ENCODE data around the gene PRDX6. TPM values are rescaled to one million over a fixed set of nuclear protein-coding genes. Genes with fewer than 3 reads are reported as not detected.
"Not testable (repeated sequence)": the region's sequence is repeated elsewhere in the genome, so short reads cannot be mapped to it uniquely, and the experiment has no call there.

PRDX6 gene
- total and polyA plus RNA-seq, 2 donors: 88.1 to 297 TPM

GRCh38 chr1:173508541-173508940 lies 31.4 kb downstream of the PRDX6 start:
- H3K4me3 ChIP-seq (ENCODE audit: low read length in 2 of 2): no peak overlapping the region
- H3K9me3 ChIP-seq (ENCODE audit: control insufficient read depth in 2 of 2, insufficient read depth in 1 of 2, low read length in 1 of 2): no peaks in the 10 kb centered on the region
- H3K27ac ChIP-seq (ENCODE audit: low read depth in 1 of 2, low read length in 1 of 2): no peak overlapping the region
- H3K4me1 ChIP-seq (ENCODE audit: control insufficient read depth in 2 of 2, insufficient read depth in 2 of 2, low read length in 2 of 2): no peaks in the 10 kb centered on the region
- no peak for DNase-seq (ENCODE audit: low read depth in 6 of 9, low spot score in 9 of 9)
- no peaks in the 10 kb centered on the region for H3K36me3 ChIP-seq (ENCODE audit: control insufficient read depth in 2 of 2, insufficient read depth in 2 of 2, low read length in 1 of 2)
- no peaks in the 10 kb centered on the region for H3K27me3 ChIP-seq (ENCODE audit: control insufficient read depth in 2 of 2, insufficient read depth in 1 of 2, low read length in 1 of 2)
- 99% methylated on average over 2 of the region's 2 CpGs for WGBS

DNA sequence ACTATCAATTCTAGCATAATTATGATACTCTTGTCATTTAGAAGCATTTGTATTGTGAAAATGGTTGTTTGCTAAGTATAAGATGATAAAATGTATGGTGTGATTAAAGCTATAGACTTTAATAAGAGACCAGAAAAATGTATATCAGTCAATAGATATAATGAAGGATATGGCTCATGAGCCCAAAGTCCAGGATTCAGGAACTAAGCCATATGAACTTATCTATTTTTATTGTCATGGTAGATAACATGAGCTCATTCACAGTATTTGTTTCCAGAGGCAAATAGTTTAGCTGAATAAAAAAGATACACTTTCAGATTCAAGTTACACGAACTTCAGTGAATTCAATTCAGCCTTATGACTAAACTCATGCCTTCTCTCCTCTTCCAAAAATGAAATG lies 32.7 kb downstream of the PRDX6 start:
- 90% methylated on average over 1 of the region's 1 CpG for WGBS
- Histone ChIP-seq H3K9me3 (ENCODE audit: control insufficient read depth in 2 of 2, insufficient read depth in 1 of 2, low read length in 1 of 2) (no peaks in the 10 kb centered on the region), H3K27me3 (ENCODE audit: control insufficient read depth in 2 of 2, insufficient read depth in 1 of 2, low read length in 1 of 2) (no peaks in the 10 kb centered on the region), H3K27ac (ENCODE audit: low read depth in 1 of 2, low read length in 1 of 2) (no peak overlapping the region), H3K36me3 (ENCODE audit: control insufficient read depth in 2 of 2, insufficient read depth in 2 of 2, low read length in 1 of 2) (no peaks in the 10 kb centered on the region), H3K4me3 (ENCODE audit: low read length in 2 of 2) (no peak overlapping the region), H3K4me1 (ENCODE audit: control insufficient read depth in 2 of 2, insufficient read depth in 2 of 2, low read length in 2 of 2) (no peaks in the 10 kb centered on the region)
- no peak for DNase-seq (ENCODE audit: low read depth in 6 of 9, low spot score in 9 of 9)

GRCh38 chr1:173514503-173514902 lies 37.4 kb downstream of the PRDX6 start:
- H3K27ac ChIP-seq (ENCODE audit: low read depth in 1 of 2, low read length in 1 of 2); H3K9me3 ChIP-seq (ENCODE audit: control insufficient read depth in 2 of 2, insufficient read depth in 1 of 2, low read length in 1 of 2); H3K4me3 ChIP-seq (ENCODE audit: low read length in 2 of 2); H3K27me3 ChIP-seq (ENCODE audit: control insufficient read depth in 2 of 2, insufficient read depth in 1 of 2, low read length in 1 of 2); H3K4me1 ChIP-seq (ENCODE audit: control insufficient read depth in 2 of 2, insufficient read depth in 2 of 2, low read length in 2 of 2); DNase-seq (ENCODE audit: low read depth in 6 of 9, low spot score in 9 of 9); H3K36me3 ChIP-seq (ENCODE audit: control insufficient read depth in 2 of 2, insufficient read depth in 2 of 2, low read length in 1 of 2): not testable (repeated sequence)
- WGBS: 97% methylated on average over 1 of the region's 1 CpG

DNA sequence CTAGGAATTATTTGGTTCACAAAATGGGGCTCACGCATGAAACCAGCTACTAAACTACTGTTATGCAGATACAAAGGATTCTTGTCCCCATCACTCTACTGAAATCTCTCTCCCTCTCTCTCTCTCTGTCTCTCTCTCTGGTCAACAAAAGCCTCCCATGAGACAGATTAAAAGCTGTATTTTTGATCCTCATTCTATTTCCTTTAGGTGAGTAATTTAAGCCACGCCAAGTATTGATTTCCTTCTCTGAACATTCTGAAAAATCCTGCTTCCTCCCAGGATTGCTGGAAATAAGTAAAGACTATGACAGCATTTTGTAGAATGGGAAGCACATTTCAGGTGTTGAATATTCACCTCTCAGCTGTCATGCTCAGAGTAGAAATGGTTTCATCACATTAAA lies 43.7 kb downstream of the PRDX6 start:
- no peaks in the 10 kb centered on the region for H3K9me3 ChIP-seq (ENCODE audit: control insufficient read depth in 2 of 2, insufficient read depth in 1 of 2, low read length in 1 of 2)
- H3K27me3 ChIP-seq (ENCODE audit: control insufficient read depth in 2 of 2, insufficient read depth in 1 of 2, low read length in 1 of 2): no peaks in the 10 kb centered on the region
- no peaks in the 10 kb centered on the region for H3K4me1 ChIP-seq (ENCODE audit: control insufficient read depth in 2 of 2, insufficient read depth in 2 of 2, low read length in 2 of 2)
- H3K4me3 ChIP-seq (ENCODE audit: low read length in 2 of 2): no peak overlapping the region
- H3K27ac ChIP-seq (ENCODE audit: low read depth in 1 of 2, low read length in 1 of 2): no peak overlapping the region
- WGBS: 97% methylated on average over 2 of the region's 2 CpGs
- no peaks in the 10 kb centered on the region for H3K36me3 ChIP-seq (ENCODE audit: control insufficient read depth in 2 of 2, insufficient read depth in 2 of 2, low read length in 1 of 2)
- no peak for DNase-seq (ENCODE audit: low read depth in 6 of 9, low spot score in 9 of 9)

DNA sequence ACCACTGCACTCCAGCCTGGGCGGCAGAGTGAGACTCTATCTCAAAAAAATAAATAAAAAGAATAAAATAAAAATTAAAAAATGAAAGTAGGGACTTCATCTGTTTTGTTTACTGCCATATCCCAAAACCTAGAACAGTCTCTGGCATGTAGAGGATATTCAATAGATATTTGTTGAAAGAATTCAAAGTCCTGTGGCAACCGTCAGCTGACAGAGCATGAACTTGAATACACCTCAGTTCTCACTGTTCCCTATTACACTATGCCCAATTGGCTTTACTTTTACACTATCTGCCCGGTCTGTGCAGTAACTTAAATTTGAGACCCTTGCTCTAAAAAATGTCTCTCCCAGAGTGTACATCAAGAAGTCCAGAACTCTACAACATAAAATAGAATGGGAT lies 46.2 kb downstream of the PRDX6 start:
- H3K9me3 ChIP-seq (ENCODE audit: control insufficient read depth in 2 of 2, insufficient read depth in 1 of 2, low read length in 1 of 2): no peaks in the 10 kb centered on the region
- WGBS: over 99% methylated on average over 3 of the region's 3 CpGs

DNA sequence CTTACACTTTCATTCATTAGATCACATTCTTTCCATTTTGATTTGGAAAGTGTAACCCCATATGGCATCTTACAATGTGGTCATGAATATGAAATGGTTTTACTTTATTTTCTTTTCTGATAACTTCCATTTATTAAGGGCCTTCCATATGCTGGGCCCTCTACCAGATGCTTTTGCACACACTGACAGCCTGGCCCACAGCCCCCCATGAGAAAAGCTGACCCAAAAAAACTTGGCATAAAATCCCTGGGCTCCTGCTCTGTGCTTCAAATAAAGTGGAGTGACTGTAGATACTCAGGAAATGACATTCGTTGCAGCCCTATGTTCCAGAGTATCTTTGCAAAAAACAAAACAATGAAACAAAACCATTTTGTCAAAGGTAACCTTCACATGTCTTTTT lies 48.8 kb downstream of the PRDX6 start:
- Histone ChIP-seq H3K36me3 (ENCODE audit: control insufficient read depth in 2 of 2, insufficient read depth in 2 of 2, low read length in 1 of 2) (no peaks in the 10 kb centered on the region), H3K9me3 (ENCODE audit: control insufficient read depth in 2 of 2, insufficient read depth in 1 of 2, low read length in 1 of 2) (no peaks in the 10 kb centered on the region), H3K4me1 (ENCODE audit: control insufficient read depth in 2 of 2, insufficient read depth in 2 of 2, low read length in 2 of 2) (no peaks in the 10 kb centered on the region), H3K27ac (ENCODE audit: low read depth in 1 of 2, low read length in 1 of 2) (no peak overlapping the region), H3K27me3 (ENCODE audit: control insufficient read depth in 2 of 2, insufficient read depth in 1 of 2, low read length in 1 of 2) (no peaks in the 10 kb centered on the region), H3K4me3 (ENCODE audit: low read length in 2 of 2) (no peak overlapping the region)
- 84% methylated on average over 1 of the region's 1 CpG for WGBS
- no peak for DNase-seq (ENCODE audit: low read depth in 6 of 9, low spot score in 9 of 9)

More for the DNA sequence above, 46.2 kb downstream of the PRDX6 start:
- Histone ChIP-seq H3K27ac (ENCODE audit: low read depth in 1 of 2, low read length in 1 of 2) (no peak overlapping the region), H3K27me3 (ENCODE audit: control insufficient read depth in 2 of 2, insufficient read depth in 1 of 2, low read length in 1 of 2) (no peaks in the 10 kb centered on the region), H3K4me3 (ENCODE audit: low read length in 2 of 2) (no peak overlapping the region), H3K36me3 (ENCODE audit: control insufficient read depth in 2 of 2, insufficient read depth in 2 of 2, low read length in 1 of 2) (no peaks in the 10 kb centered on the region), H3K4me1 (ENCODE audit: control insufficient read depth in 2 of 2, insufficient read depth in 2 of 2, low read length in 2 of 2) (no peaks in the 10 kb centered on the region)
- no peak for DNase-seq (ENCODE audit: low read depth in 6 of 9, low spot score in 9 of 9)

- Histone ChIP-seq H3K27me3 (ENCODE audit: control insufficient read depth in 2 of 2, insufficient read depth in 1 of 2, low read length in 1 of 2) (no peaks in the 10 kb centered on the region), H3K4me3 (ENCODE audit: low read length in 2 of 2) (no peak overlapping the region), H3K27ac (ENCODE audit: low read depth in 1 of 2, low read length in 1 of 2) (no peak overlapping the region), H3K36me3 (ENCODE audit: control insufficient read depth in 2 of 2, insufficient read depth in 2 of 2, low read length in 1 of 2) (no peaks in the 10 kb centered on the region), H3K9me3 (ENCODE audit: control insufficient read depth in 2 of 2, insufficient read depth in 1 of 2, low read length in 1 of 2) (no peaks in the 10 kb centered on the region), H3K4me1 (ENCODE audit: control insufficient read depth in 2 of 2, insufficient read depth in 2 of 2, low read length in 2 of 2) (no peaks in the 10 kb centered on the region)
- DNase-seq (ENCODE audit: low read depth in 6 of 9, low spot score in 9 of 9): no peak
- 94% methylated on average over 3 of the region's 3 CpGs for WGBS
Observed at GRCh38 chr1:173527151-173527826, 50.2 kb downstream of the PRDX6 start.

DNA sequence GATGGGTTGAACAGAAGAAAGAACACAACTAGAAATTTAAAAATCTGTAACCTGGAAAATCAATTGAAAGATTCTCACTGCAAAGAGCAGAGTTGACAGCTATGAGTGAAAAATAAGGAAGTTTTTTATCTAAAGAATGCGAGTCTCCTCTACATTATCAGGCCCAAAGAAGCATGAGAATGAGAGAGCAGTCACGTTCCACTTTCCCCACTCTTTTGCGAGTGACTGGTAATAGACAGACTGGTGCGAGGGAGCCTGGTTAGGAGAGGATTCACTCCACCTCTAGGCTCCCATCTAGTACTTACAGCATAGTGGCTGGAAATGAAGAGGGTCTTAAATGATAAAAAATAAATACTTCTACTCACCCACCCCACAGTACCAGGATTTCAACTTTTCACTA lies 52.0 kb downstream of the PRDX6 start:
- no peaks in the 10 kb centered on the region for H3K36me3 ChIP-seq (ENCODE audit: control insufficient read depth in 2 of 2, insufficient read depth in 2 of 2, low read length in 1 of 2)
- DNase-seq (ENCODE audit: low read depth in 6 of 9, low spot score in 9 of 9): no peak
- no peak overlapping the region for H3K27ac ChIP-seq (ENCODE audit: low read depth in 1 of 2, low read length in 1 of 2)
- no peaks in the 10 kb centered on the region for H3K9me3 ChIP-seq (ENCODE audit: control insufficient read depth in 2 of 2, insufficient read depth in 1 of 2, low read length in 1 of 2)
- H3K4me3 ChIP-seq (ENCODE audit: low read length in 2 of 2): no peak overlapping the region
- no peaks in the 10 kb centered on the region for H3K27me3 ChIP-seq (ENCODE audit: control insufficient read depth in 2 of 2, insufficient read depth in 1 of 2, low read length in 1 of 2)
- no peaks in the 10 kb centered on the region for H3K4me1 ChIP-seq (ENCODE audit: control insufficient read depth in 2 of 2, insufficient read depth in 2 of 2, low read length in 2 of 2)
- WGBS: 96% methylated on average over 4 of the region's 4 CpGs

GRCh38 chr1:173530795-173531693 lies 53.9 kb downstream of the PRDX6 start:
- Histone ChIP-seq H3K9me3 (ENCODE audit: control insufficient read depth in 2 of 2, insufficient read depth in 1 of 2, low read length in 1 of 2) (no peaks in the 10 kb centered on the region), H3K4me3 (ENCODE audit: low read length in 2 of 2) (no peak overlapping the region), H3K27me3 (ENCODE audit: control insufficient read depth in 2 of 2, insufficient read depth in 1 of 2, low read length in 1 of 2) (no peaks in the 10 kb centered on the region), H3K4me1 (ENCODE audit: control insufficient read depth in 2 of 2, insufficient read depth in 2 of 2, low read length in 2 of 2) (no peaks in the 10 kb centered on the region), H3K27ac (ENCODE audit: low read depth in 1 of 2, low read length in 1 of 2) (no peak overlapping the region), H3K36me3 (ENCODE audit: control insufficient read depth in 2 of 2, insufficient read depth in 2 of 2, low read length in 1 of 2) (no peaks in the 10 kb centered on the region)
- no peak for DNase-seq (ENCODE audit: low read depth in 6 of 9, low spot score in 9 of 9)
- WGBS: 98% methylated on average over 4 of the region's 4 CpGs
